Endothelial cell of umbilical vein (primary cell): ENCODE measurements around the gene TAS2R39. TPM values are rescaled to one million over a fixed set of nuclear protein-coding genes. Genes with fewer than 3 reads are reported as not detected.

Source experiments
- BruUV-seq: library from RNA; stranded (reverse); fragments of 400-500 nt; replicated peaks from 2 replicates; lab custom pipeline; 2021; lab: Mats Ljungman, UMichigan
- CTCF ChIA-PET: fragments of 300-600, 350-600 bp; sonication (Branson Sonifier 250); formaldehyde crosslinking; loops from one replicate; lab custom pipeline; 2021; ENCODE audit warnings: antibody characterized with exemption, inconsistent platforms; lab: Charles Lee
- POLR2A ChIA-PET: fragments of 300-600, 350-600 bp; sonication (Branson Sonifier 250); formaldehyde crosslinking; loops from one replicate; lab custom pipeline; 2021; ENCODE audit warnings: antibody characterized with exemption, inconsistent platforms; lab: Charles Lee
- DNase-seq: peaks from one replicate; pipeline ENCODE4 v3.0.0-alpha.2; 2011; ENCODE audit warnings: low read depth, low spot score
- FAIRE-seq: peaks from 2 replicates; lab custom pipeline; 2011; peaks lifted over from hg19 to GRCh38; lab: Jason Lieb, UNC
- H2AFZ ChIP-seq: 2 replicates; pipeline ENCODE4 v1.6.0; 2012; ENCODE audit warnings: low read depth, low read length, control low read depth, inconsistent platforms
- H3K27ac ChIP-seq: 2 replicates; pipeline ENCODE4 v1.5.1; 2011; ENCODE audit warnings: low read depth, mild to moderate bottlenecking, control low read depth, low read length, moderate library complexity; ENCODE audit not compliant: insufficient read depth
- H3K27me3 ChIP-seq, 2 experiments: 2 replicates each; pipeline versions ENCODE4 v1.6.0 to v1.6.1; 2011; ENCODE audit warnings: low read length in 2 of 2, mixed read lengths in 1 of 2; ENCODE audit not compliant: control insufficient read depth in 2 of 2, insufficient read depth in 2 of 2
- H3K36me3 ChIP-seq, 2 experiments: 2 replicates in 1 of 2; 3 replicates in 1 of 2; pipeline ENCODE4 v1.5.1; 2011; ENCODE audit warnings: low read length in 2 of 2, mild to moderate bottlenecking in 1 of 2, moderate library complexity in 1 of 2; ENCODE audit not compliant: control insufficient read depth in 2 of 2, insufficient read depth in 2 of 2; ENCODE audit errors: extremely low read depth in 1 of 2
- H3K4me1 ChIP-seq: 3 replicates; pipeline ENCODE4 v1.5.1; 2011; ENCODE audit warnings: mild to moderate bottlenecking, low read length; ENCODE audit not compliant: control insufficient read depth, insufficient read depth; ENCODE audit errors: extremely low read depth
- H3K4me2 ChIP-seq: 2 replicates; pipeline ENCODE4 v1.6.1; 2011; ENCODE audit warnings: low read length, control low read depth, mixed read lengths; ENCODE audit not compliant: insufficient read depth
- H3K4me3 ChIP-seq, 3 experiments: fragments of 200-600 bp in 1 of 3; sonication (generic), shearing (Covaris generic) in 1 of 3; replicated peaks in 1 of 3; 2 replicates each; pipeline ENCODE4 v1.5.1; 2011 to 2016; ENCODE audit warnings: control low read depth in 3 of 3, low read length in 3 of 3, mild to moderate bottlenecking in 2 of 3, inconsistent platforms in 1 of 3, low read depth in 1 of 3, moderate library complexity in 1 of 3; ENCODE audit not compliant: insufficient read depth in 1 of 3
- H3K79me2 ChIP-seq: 2 replicates; pipeline ENCODE4 v1.6.0; 2012; ENCODE audit warnings: low read length, inconsistent platforms; ENCODE audit not compliant: control insufficient read depth, insufficient read depth
- H3K9ac ChIP-seq: replicated peaks from 2 replicates; pipeline ENCODE3; 2011; ENCODE audit warnings: low read length, control low read depth; ENCODE audit not compliant: insufficient read depth; ENCODE audit errors: extremely low read depth
- H3K9me1 ChIP-seq: replicated peaks from 3 replicates; pipeline ENCODE4 v1.6.0; 2011; ENCODE audit warnings: mild to moderate bottlenecking, low read length; ENCODE audit not compliant: control insufficient read depth, insufficient read depth; ENCODE audit errors: extremely low read depth
- H3K9me3 ChIP-seq: replicated peaks from 2 replicates; pipeline ENCODE4 v1.5.1; 2012; ENCODE audit warnings: low read length, inconsistent platforms; ENCODE audit not compliant: control insufficient read depth, insufficient read depth
- H4K20me1 ChIP-seq: replicated peaks from 2 replicates; pipeline ENCODE3; 2011; ENCODE audit warnings: mild to moderate bottlenecking, low read length; ENCODE audit not compliant: control insufficient read depth, insufficient read depth; ENCODE audit errors: extremely low read depth
- EZH2 ChIP-seq: IDR thresholded peaks from 2 replicates; pipeline ENCODE4 v1.6.1; 2012; ENCODE audit warnings: borderline replicate concordance, low read depth, mild to moderate bottlenecking, moderate library complexity, low read length, inconsistent platforms; ENCODE audit not compliant: severe bottlenecking
- FOS ChIP-seq: IDR thresholded peaks from 2 replicates; pipeline ENCODE4 v1.6.1; 2011; ENCODE audit warnings: mild to moderate bottlenecking, low read length, moderate library complexity, borderline replicate concordance; ENCODE audit not compliant: insufficient read depth
- GATA2 ChIP-seq: IDR thresholded peaks from 2 replicates; pipeline ENCODE4 v1.7.0; 2011; ENCODE audit warnings: low read depth, mild to moderate bottlenecking, moderate library complexity, mixed read lengths, low read length; ENCODE audit not compliant: insufficient read length, insufficient read depth
- JUN ChIP-seq: IDR thresholded peaks from 2 replicates; pipeline ENCODE4 v1.6.1; 2011; ENCODE audit warnings: borderline replicate concordance, low read depth; ENCODE audit not compliant: insufficient read length, insufficient read depth
- MAX ChIP-seq: IDR thresholded peaks from 2 replicates; pipeline ENCODE4 v1.6.1; 2011; ENCODE audit not compliant: insufficient read depth, insufficient read length
- POLR2AphosphoS5 ChIP-seq: IDR thresholded peaks from 2 replicates; pipeline ENCODE4 v1.6.1; 2012; ENCODE audit warnings: low read depth, mild to moderate bottlenecking, control low read depth, low read length, moderate library complexity; ENCODE audit not compliant: insufficient read depth
- dilution Hi-C: fragments of 300-500 bp; cut with MboI; formaldehyde crosslinking; loops from one replicate; pipeline ENCODE4 v1.15.0; 2019; ENCODE audit warnings: low sequenced_read_pairs; ENCODE audit not compliant: extremely low pct_ligation_motif_present
- intact Hi-C: fragments of 100-400 bp; cut with micrococcal nuclease; formaldehyde crosslinking; loops from one replicate; pipeline ENCODE4 v1.10.0; 2022
- polyA plus RNA-seq, 4 experiments: library from polyadenylated mRNA; depleted of rRNA in 3 of 4; stranded (reverse) in 3 of 4; unstranded in 1 of 4; fragments of >200 nt; gene quantifications; 2 replicates each; pipeline versions ENCODE4 v1.2.1 to v1.2.3, GENCODE V29; 2011 to 2012; ENCODE audit warnings: missing spikeins in 1 of 4
- total RNA-seq: library from RNA; stranded (reverse); gene quantifications from 2 replicates; pipeline ENCODE4 v1.2.3, GENCODE V29; 2021
- TF ChIP-seq, protein P1 (sequence below), 2 donors: IDR thresholded peaks; 1 replicate in 1 of 2; 2 replicates in 1 of 2; pipeline ENCODE4 v1.5.1; 2011; ENCODE audit warnings: low read length in 2 of 2, mild to moderate bottlenecking in 2 of 2, moderate library complexity in 2 of 2, control low read depth in 1 of 2, inconsistent platforms in 1 of 2, low read depth in 1 of 2; ENCODE audit not compliant: insufficient read depth in 1 of 2; ENCODE audit errors: extremely low read depth in 1 of 2

Gene TAS2R39
- total and polyA plus RNA-seq, 2 donors (not counting 3 experiments of a cell fraction or from before 2014, with no cell fraction given): not detected

GRCh38 chr7:143217806-143218205 lies 34.6 kb downstream of the TAS2R39 start:
- H3K4me2 ChIP-seq: no peak overlapping the region
- no peak overlapping the region for H3K9ac ChIP-seq
- TF ChIP-seq FOS (no peak), GATA2 (no peak), EZH2 (no peak), MAX (no peak), POLR2AphosphoS5 (no peak), JUN (no peak)
- TF ChIP-seq, protein P1, sequence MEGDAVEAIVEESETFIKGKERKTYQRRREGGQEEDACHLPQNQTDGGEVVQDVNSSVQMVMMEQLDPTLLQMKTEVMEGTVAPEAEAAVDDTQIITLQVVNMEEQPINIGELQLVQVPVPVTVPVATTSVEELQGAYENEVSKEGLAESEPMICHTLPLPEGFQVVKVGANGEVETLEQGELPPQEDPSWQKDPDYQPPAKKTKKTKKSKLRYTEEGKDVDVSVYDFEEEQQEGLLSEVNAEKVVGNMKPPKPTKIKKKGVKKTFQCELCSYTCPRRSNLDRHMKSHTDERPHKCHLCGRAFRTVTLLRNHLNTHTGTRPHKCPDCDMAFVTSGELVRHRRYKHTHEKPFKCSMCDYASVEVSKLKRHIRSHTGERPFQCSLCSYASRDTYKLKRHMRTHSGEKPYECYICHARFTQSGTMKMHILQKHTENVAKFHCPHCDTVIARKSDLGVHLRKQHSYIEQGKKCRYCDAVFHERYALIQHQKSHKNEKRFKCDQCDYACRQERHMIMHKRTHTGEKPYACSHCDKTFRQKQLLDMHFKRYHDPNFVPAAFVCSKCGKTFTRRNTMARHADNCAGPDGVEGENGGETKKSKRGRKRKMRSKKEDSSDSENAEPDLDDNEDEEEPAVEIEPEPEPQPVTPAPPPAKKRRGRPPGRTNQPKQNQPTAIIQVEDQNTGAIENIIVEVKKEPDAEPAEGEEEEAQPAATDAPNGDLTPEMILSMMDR (IDR thresholded peaks at IDR 0.05; ENCODE audit: extremely low read depth in 1 of 2, insufficient read depth in 1 of 2, low read depth in 1 of 2, low read length in 2 of 2): no peak
- no peaks in the 10 kb centered on the region for H3K9me3 ChIP-seq
- CTCF ChIA-PET: interaction anchor here (10.8 kb wide), 1 partner anchor 207 kb away, joined by 967 read pairs; no protein-coding TSS in a partner anchor
- no peak overlapping the region for H2AFZ ChIP-seq
- POLR2A ChIA-PET: no interaction called here
- no peak overlapping the region for H3K27ac ChIP-seq
- no peak overlapping the region for H3K4me3 ChIP-seq
- H3K9me1 ChIP-seq: no peaks in the 10 kb centered on the region
- H3K79me2 ChIP-seq: no peaks in the 10 kb centered on the region
- intact Hi-C loops: no loop called here
- BruUV-seq: no TSS peak
- no peaks in the 10 kb centered on the region for H3K36me3 ChIP-seq
- dilution Hi-C loops: loop anchor here (25.0 kb wide), 1 partner anchor 206 kb away; no protein-coding TSS in a partner anchor
- FAIRE-seq: no peak
- no peak for DNase-seq
- no peaks in the 10 kb centered on the region for H3K4me1 ChIP-seq
- peaks cover 12 to 16% of the 10 kb centered on the region in 2 experiments for H3K27me3 ChIP-seq
- H4K20me1 ChIP-seq: no peaks in the 10 kb centered on the region
